H9 (cell line): ENCODE measurements around the gene SGTB. TPM values are rescaled to one million over a fixed set of nuclear protein-coding genes. Genes with fewer than 3 reads are reported as not detected.

Experiments used
- DNase-seq: peaks from one replicate; pipeline ENCODE4 v3.0.0-alpha.2; 2017
- H2AFZ ChIP-seq: one replicate; pipeline ENCODE4 v1.6.1; 2013; ENCODE audit warnings: mild to moderate bottlenecking, low read length, control low read depth, moderate library complexity
- H2AK5ac ChIP-seq: 2 replicates; pipeline ENCODE4 v1.6.1; 2013; ENCODE audit warnings: low read length, control low read depth, mixed read lengths; ENCODE audit not compliant: insufficient read length
- H2BK120ac ChIP-seq: one replicate; pipeline ENCODE4 v1.6.1; 2013; ENCODE audit warnings: low read depth, mild to moderate bottlenecking, low read length, control low read depth, inconsistent platforms; ENCODE audit not compliant: poor library complexity, severe bottlenecking
- H2BK12ac ChIP-seq: 2 replicates; pipeline ENCODE4 v1.6.1; 2013; ENCODE audit warnings: low read length, control low read depth, mixed read lengths, low read depth; ENCODE audit not compliant: insufficient read length
- H2BK15ac ChIP-seq: 2 replicates; pipeline ENCODE4 v1.6.1; 2013; ENCODE audit warnings: low read depth, low read length, control low read depth
- H2BK20ac ChIP-seq: one replicate; pipeline ENCODE4 v1.6.1; 2013; ENCODE audit warnings: low read depth, mild to moderate bottlenecking, low read length, control low read depth, inconsistent platforms; ENCODE audit not compliant: poor library complexity, severe bottlenecking
- H2BK5ac ChIP-seq: 2 replicates; pipeline ENCODE4 v1.6.1; 2013; ENCODE audit warnings: low read length, control low read depth, mixed read lengths; ENCODE audit not compliant: insufficient read length
- H3K14ac ChIP-seq: 2 replicates; pipeline ENCODE4 v1.6.1; 2013; ENCODE audit warnings: low read length, control low read depth; ENCODE audit not compliant: insufficient read depth
- H3K18ac ChIP-seq: 2 replicates; pipeline ENCODE4 v1.6.1; 2013; ENCODE audit warnings: low read depth, mild to moderate bottlenecking, mixed read lengths, low read length, control low read depth; ENCODE audit not compliant: insufficient read length
- H3K23ac ChIP-seq: 2 replicates; pipeline ENCODE4 v1.6.1; 2013; ENCODE audit warnings: low read length, control low read depth, mixed read lengths, low read depth; ENCODE audit not compliant: insufficient read length
- H3K23me2 ChIP-seq: 2 replicates; pipeline ENCODE4 v1.6.1; 2013; ENCODE audit warnings: low read depth, mild to moderate bottlenecking, mixed read lengths, low read length, control low read depth; ENCODE audit not compliant: insufficient read length, poor library complexity, severe bottlenecking
- H3K27ac ChIP-seq: 2 replicates; pipeline ENCODE4 v1.5.1; 2013; ENCODE audit warnings: low read length, control low read depth, mixed read lengths, low read depth; ENCODE audit not compliant: insufficient read length
- H3K27me3 ChIP-seq: 2 replicates; pipeline ENCODE4 v1.6.1; 2013; ENCODE audit warnings: low read length, control low read depth, inconsistent platforms; ENCODE audit not compliant: insufficient read depth
- H3K4ac ChIP-seq: 2 replicates; pipeline ENCODE4 v1.6.1; 2013; ENCODE audit warnings: low read depth, mild to moderate bottlenecking, control low read depth, inconsistent platforms, low read length, moderate library complexity
- H3K4me1 ChIP-seq: 2 replicates; pipeline ENCODE4 v1.6.1; 2013; ENCODE audit warnings: low read length, control low read depth, inconsistent platforms; ENCODE audit not compliant: insufficient read depth
- H3K4me2 ChIP-seq: 2 replicates; pipeline ENCODE4 v1.6.1; 2013; ENCODE audit warnings: low read length, control low read depth, mixed read lengths; ENCODE audit not compliant: insufficient read length, insufficient read depth
- H3K56ac ChIP-seq: 2 replicates; pipeline ENCODE4 v1.6.1; 2013; ENCODE audit warnings: low read depth, mild to moderate bottlenecking, mixed read lengths, low read length, control low read depth; ENCODE audit not compliant: insufficient read length
- H3K79me1 ChIP-seq: 2 replicates; pipeline ENCODE4 v1.6.1; 2013; ENCODE audit warnings: low read depth, mild to moderate bottlenecking, moderate library complexity, low read length, control low read depth, inconsistent platforms; ENCODE audit not compliant: insufficient read depth, poor library complexity, severe bottlenecking
- H3K79me2 ChIP-seq: 2 replicates; pipeline ENCODE4 v1.6.1; 2013; ENCODE audit warnings: low read length, control low read depth, inconsistent platforms; ENCODE audit not compliant: insufficient read depth
- H3K9ac ChIP-seq: 2 replicates; pipeline ENCODE4 v1.6.1; 2013; ENCODE audit warnings: low read length, control low read depth, mixed read lengths; ENCODE audit not compliant: insufficient read length; ENCODE audit errors: extremely low read depth
- H3K9me3 ChIP-seq: one replicate; pipeline ENCODE4 v1.6.1; 2013; ENCODE audit warnings: low read depth, low read length, inconsistent platforms; ENCODE audit not compliant: control insufficient read depth
- H3T11ph ChIP-seq: one replicate; pipeline ENCODE4 v1.6.1; 2013; ENCODE audit warnings: mild to moderate bottlenecking, low read length, control low read depth, inconsistent platforms
- H4K20me1 ChIP-seq: one replicate; pipeline ENCODE4 v1.6.1; 2013; ENCODE audit not compliant: control insufficient read depth, insufficient read length, insufficient read depth
- H4K5ac ChIP-seq: 2 replicates; pipeline ENCODE4 v1.6.1; 2013; ENCODE audit warnings: low read depth, mild to moderate bottlenecking, mixed read lengths, low read length, control low read depth; ENCODE audit not compliant: insufficient read length
- H4K8ac ChIP-seq: replicated peaks from 2 replicates; pipeline ENCODE4 v1.6.1; 2013; ENCODE audit warnings: low read length, control low read depth, mixed read lengths, low read depth; ENCODE audit not compliant: insufficient read length
- H4K91ac ChIP-seq: 2 replicates; pipeline ENCODE4 v1.6.1; 2013; ENCODE audit warnings: low read depth, mild to moderate bottlenecking, moderate library complexity, mixed read lengths, low read length, control low read depth; ENCODE audit not compliant: insufficient read length
- H3K27ac Mint-ChIP-seq, 3 experiments: 2 replicates in 2 of 3; 3 replicates in 1 of 3; pipeline ENCODE4 v1.8.0; 2020 to 2021; ENCODE audit warnings: mixed read lengths in 3 of 3, mild to moderate bottlenecking in 1 of 3, moderate library complexity in 1 of 3
- H3K27me3 Mint-ChIP-seq: 2 replicates; pipeline ENCODE4 v1.8.0; 2021; ENCODE audit warnings: low read depth, mild to moderate bottlenecking, moderate library complexity, mixed read lengths
- H3K36me3 Mint-ChIP-seq, 3 experiments: 2 replicates in 2 of 3; 3 replicates in 1 of 3; pipeline ENCODE4 v1.8.0; 2020 to 2021; ENCODE audit warnings: low read depth in 3 of 3, mixed read lengths in 3 of 3; ENCODE audit not compliant: insufficient read depth in 1 of 3
- H3K4me1 Mint-ChIP-seq, 2 experiments: 2 replicates each; pipeline ENCODE4 v1.8.0; 2020; ENCODE audit warnings: mixed read lengths in 2 of 2
- H3K4me3 Mint-ChIP-seq, 2 experiments: 2 replicates in 1 of 2; 3 replicates in 1 of 2; pipeline ENCODE4 v1.8.0; 2020 to 2021; ENCODE audit warnings: mild to moderate bottlenecking in 2 of 2, mixed read lengths in 2 of 2, moderate library complexity in 1 of 2
- H3K9me3 Mint-ChIP-seq, 2 experiments: 2 replicates in 1 of 2; 3 replicates in 1 of 2; pipeline ENCODE4 v1.8.0; 2020; ENCODE audit warnings: mild to moderate bottlenecking in 2 of 2, mixed read lengths in 2 of 2, moderate library complexity in 1 of 2
- CTCF ChIP-seq: fragments of 200-600 bp; sonication (generic); conservative IDR thresholded peaks from 3 replicates; pipeline ENCODE4 v1.8.0; 2021; ENCODE audit warnings: antibody characterized with exemption, mild to moderate bottlenecking
- WGBS: extraction: QIAGEN DNeasy Blood & Tissue Kit; methylation state at CpG from one replicate; pipeline ENCODE4 v1.1.7; 2013; ENCODE audit warnings: missing lambda C conversion rate, low lambda C conversion rate, mixed read lengths; ENCODE audit not compliant: insufficient read length; ENCODE audit errors: extremely low coverage; 5-methylcytosine and 5-hydroxymethylcytosine counted together
- total RNA-seq: library from RNA; stranded (reverse); gene quantifications from 2 replicates; pipeline ENCODE4 v1.2.1, GENCODE V29; 2021

SGTB gene
- total RNA-seq, 1 experiment from 2014 or later: 18.7 TPM

- no peak overlapping the region for H2AFZ ChIP-seq
- no peak for DNase-seq
- peaks cover 3% of the 10 kb centered on the region for H3K79me1 ChIP-seq
- no peaks in the 10 kb centered on the region for H3K23me2 ChIP-seq
- no peak overlapping the region for H3K27ac ChIP-seq
- no peak overlapping the region for H2BK12ac ChIP-seq
- H3K4ac ChIP-seq: no peak overlapping the region
- no peak overlapping the region for H3K4me3 Mint-ChIP-seq
- no peak overlapping the region for H2AK5ac ChIP-seq
- H2BK120ac ChIP-seq: no peak overlapping the region
- no peak overlapping the region for H2BK15ac ChIP-seq
- no peak overlapping the region for H2BK20ac ChIP-seq
- H3K27me3 ChIP-seq: no peaks in the 10 kb centered on the region
- peaks cover 26% of the 10 kb centered on the region for H3K79me2 ChIP-seq
- no peaks in the 10 kb centered on the region for H4K20me1 ChIP-seq
- no peak overlapping the region for H4K8ac ChIP-seq
- H3T11ph ChIP-seq: no peak overlapping the region
- H3K23ac ChIP-seq: no peak overlapping the region
- no peak overlapping the region for H3K4me2 ChIP-seq
- no peaks in the 10 kb centered on the region for H3K9me3 ChIP-seq
- peaks cover 6 to 10% of the 10 kb centered on the region in 2 experiments for H3K4me1 Mint-ChIP-seq
- no peak overlapping the region for H3K18ac ChIP-seq
- peaks cover 0 to 19% (median 12%) of the 10 kb centered on the region in 3 experiments; a peak in 5 of 7 replicates for H3K36me3 Mint-ChIP-seq
- H3K56ac ChIP-seq: no peak overlapping the region
- no peaks in the 10 kb centered on the region for H3K4me1 ChIP-seq
- peak overlapping the region in 2 of 3 experiments; percentile 0 to 3; a peak in 1 of 7 replicates for H3K27ac Mint-ChIP-seq
- no peak overlapping the region for H3K14ac ChIP-seq
- H3K9ac ChIP-seq: no peak overlapping the region
- no peaks in the 10 kb centered on the region for H3K27me3 Mint-ChIP-seq
- no peak for TF ChIP-seq CTCF
- peaks cover 0 to 6% of the 10 kb centered on the region in 2 experiments; a peak in 2 of 5 replicates for H3K9me3 Mint-ChIP-seq
- no CpG with 5 or more reads among the region's 2 CpGs for WGBS
- H2BK5ac ChIP-seq: no peak overlapping the region
- no peak overlapping the region for H4K91ac ChIP-seq
- H4K5ac ChIP-seq: no peak overlapping the region
Measured at GRCh38 chr5:65750938-65751337, 29.0 kb upstream of the SGTB start.
